ENCODE data around the gene ZNF423. TPM values are rescaled to one million over a fixed set of nuclear protein-coding genes. Genes with fewer than 3 reads are reported as not detected.

ZNF423 gene
- total and polyA plus RNA-seq, 2 of the 13 experiments (the other 11 are each of a cell fraction or from before 2014, with no cell fraction given) = 0.07 to 0.31 TPM

DNA sequence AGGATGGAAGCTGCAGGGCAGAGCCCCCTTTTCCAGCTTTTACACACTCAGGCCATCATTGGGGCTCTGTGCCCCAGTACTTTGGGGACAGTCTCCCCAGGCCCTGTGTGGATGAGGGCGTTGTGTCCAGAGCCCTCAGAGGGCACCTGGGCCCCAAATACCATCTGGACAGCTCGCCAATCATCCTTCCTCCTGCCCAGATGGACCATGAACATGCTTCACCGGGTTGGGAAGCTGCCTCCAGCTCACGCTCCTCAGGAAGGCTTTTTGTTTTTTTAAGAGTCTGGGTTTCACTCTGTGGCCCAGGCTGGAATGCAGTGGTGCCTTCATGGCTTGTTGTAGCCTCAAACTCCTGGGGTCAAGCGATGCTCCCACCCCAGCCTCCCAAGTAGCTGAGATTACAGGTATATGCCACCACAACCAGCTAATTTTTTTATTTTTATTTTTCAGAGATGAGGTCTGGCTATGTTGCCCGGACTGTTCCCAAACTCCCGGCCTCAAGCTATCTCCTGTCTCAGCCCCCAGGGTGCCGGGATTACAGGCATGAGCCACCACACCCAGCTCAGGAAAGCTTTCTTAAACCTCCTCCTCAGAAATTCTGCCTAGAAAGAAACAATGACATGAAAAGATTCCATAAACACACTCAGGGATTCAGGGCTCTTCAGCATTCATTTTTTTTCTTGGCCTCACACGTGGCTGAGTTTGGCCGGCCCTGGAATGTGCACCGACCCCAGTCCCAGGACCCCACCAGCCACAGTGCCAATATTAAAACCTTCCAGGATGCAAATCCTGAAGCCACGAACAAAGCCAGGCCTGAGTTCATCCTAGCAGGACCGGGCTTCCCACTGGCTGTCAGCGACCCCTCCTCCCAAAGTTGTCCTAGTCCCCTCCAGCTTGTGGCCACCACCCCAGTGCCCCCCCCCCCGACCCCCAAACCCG lies 27.4 kb upstream of the ZNF423 start (continued):
- TF ChIP-seq FUBP1 (CRISPR knock-in tag; IDR thresholded peaks at IDR 0.05; ENCODE audit: borderline replicate concordance) (no peak), ZNF550 (CRISPR knock-in tag; IDR thresholded peaks at IDR 0.05; ENCODE audit: borderline replicate concordance) (no peak), GATAD2A (CRISPR knock-in tag; IDR thresholded peaks at IDR 0.05) (no peak), KAT7 (CRISPR knock-in tag; IDR thresholded peaks at IDR 0.05; ENCODE audit: borderline replicate concordance) (no peak), ZSCAN22 (CRISPR knock-in tag; IDR thresholded peaks at IDR 0.05) (no peak), ZFY (CRISPR knock-in tag; IDR thresholded peaks at IDR 0.05) (peak; percentile 35; the same call in 1 of the 2 replicates), ZNF121 (CRISPR knock-in tag; IDR thresholded peaks at IDR 0.05) (no peak), YEATS4 (CRISPR knock-in tag; IDR thresholded peaks at IDR 0.05; ENCODE audit: borderline replicate concordance) (peak; percentile 49), ZNF564 (CRISPR knock-in tag; IDR thresholded peaks at IDR 0.05) (no peak), ZHX2 (IDR thresholded peaks at IDR 0.05; ENCODE audit: low read depth) (no peak), ZHX2 (CRISPR knock-in tag; IDR thresholded peaks at IDR 0.05; ENCODE audit: borderline replicate concordance) (no peak), CHD2 (IDR thresholded peaks at IDR 0.05; ENCODE audit: low read depth, low read length) (no peak), ZNF367 (CRISPR knock-in tag; IDR thresholded peaks at IDR 0.05; ENCODE audit: borderline replicate concordance) (no peak), ZSCAN30 (CRISPR knock-in tag; IDR thresholded peaks at IDR 0.05) (no peak)
- TF ChIP-seq, protein P1, sequence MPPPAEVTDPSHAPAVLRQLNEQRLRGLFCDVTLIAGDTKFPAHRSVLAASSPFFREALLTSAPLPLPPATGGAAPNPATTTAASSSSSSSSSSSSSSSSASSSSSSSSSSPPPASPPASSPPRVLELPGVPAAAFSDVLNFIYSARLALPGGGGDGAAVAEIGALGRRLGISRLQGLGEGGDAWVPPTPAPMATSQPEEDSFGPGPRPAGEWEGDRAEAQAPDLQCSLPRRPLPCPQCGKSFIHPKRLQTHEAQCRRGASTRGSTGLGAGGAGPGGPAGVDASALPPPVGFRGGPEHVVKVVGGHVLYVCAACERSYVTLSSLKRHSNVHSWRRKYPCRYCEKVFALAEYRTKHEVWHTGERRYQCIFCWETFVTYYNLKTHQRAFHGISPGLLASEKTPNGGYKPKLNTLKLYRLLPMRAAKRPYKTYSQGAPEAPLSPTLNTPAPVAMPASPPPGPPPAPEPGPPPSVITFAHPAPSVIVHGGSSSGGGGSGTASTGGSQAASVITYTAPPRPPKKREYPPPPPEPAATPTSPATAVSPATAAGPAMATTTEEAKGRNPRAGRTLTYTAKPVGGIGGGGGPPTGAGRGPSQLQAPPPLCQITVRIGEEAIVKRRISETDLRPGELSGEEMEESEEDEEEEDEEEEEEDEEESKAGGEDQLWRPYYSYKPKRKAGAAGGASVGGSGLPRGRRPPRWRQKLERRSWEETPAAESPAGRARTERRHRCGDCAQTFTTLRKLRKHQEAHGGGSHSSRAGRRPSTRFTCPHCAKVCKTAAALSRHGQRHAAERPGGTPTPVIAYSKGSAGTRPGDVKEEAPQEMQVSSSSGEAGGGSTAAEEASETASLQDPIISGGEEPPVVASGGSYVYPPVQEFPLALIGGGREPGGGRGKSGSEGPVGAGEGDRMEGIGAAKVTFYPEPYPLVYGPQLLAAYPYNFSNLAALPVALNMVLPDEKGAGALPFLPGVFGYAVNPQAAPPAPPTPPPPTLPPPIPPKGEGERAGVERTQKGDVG (CRISPR knock-in tag; IDR thresholded peaks at IDR 0.05; ENCODE audit: borderline replicate concordance) = no peak
- TF ChIP-seq, protein P2, sequence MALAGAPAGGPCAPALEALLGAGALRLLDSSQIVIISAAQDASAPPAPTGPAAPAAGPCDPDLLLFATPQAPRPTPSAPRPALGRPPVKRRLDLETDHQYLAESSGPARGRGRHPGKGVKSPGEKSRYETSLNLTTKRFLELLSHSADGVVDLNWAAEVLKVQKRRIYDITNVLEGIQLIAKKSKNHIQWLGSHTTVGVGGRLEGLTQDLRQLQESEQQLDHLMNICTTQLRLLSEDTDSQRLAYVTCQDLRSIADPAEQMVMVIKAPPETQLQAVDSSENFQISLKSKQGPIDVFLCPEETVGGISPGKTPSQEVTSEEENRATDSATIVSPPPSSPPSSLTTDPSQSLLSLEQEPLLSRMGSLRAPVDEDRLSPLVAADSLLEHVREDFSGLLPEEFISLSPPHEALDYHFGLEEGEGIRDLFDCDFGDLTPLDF (CRISPR knock-in tag; IDR thresholded peaks at IDR 0.05) = no peak

All from HepG2 (cell line).